Neuronal stem cell (in vitro differentiated cells): ENCODE results near the gene STK39.

Experiments used
- DNase-seq: peaks from one replicate; pipeline ENCODE4 v3.0.0-alpha.2; 2013; ENCODE audit warnings: low spot score
- H2AFZ ChIP-seq: one replicate; pipeline ENCODE4 v1.6.1; 2013; ENCODE audit warnings: mild to moderate bottlenecking, low read length, inconsistent platforms
- H2AK5ac ChIP-seq: 2 replicates; pipeline ENCODE4 v1.6.1; 2013; ENCODE audit warnings: low read depth, mild to moderate bottlenecking, inconsistent platforms, low read length, moderate library complexity, mixed read lengths
- H2BK120ac ChIP-seq: 2 replicates; pipeline ENCODE4 v1.6.1; 2013; ENCODE audit warnings: low read depth, mild to moderate bottlenecking, inconsistent platforms, low read length, moderate library complexity, mixed read lengths
- H2BK12ac ChIP-seq: one replicate; pipeline ENCODE4 v1.6.1; 2013; ENCODE audit warnings: low read length, inconsistent platforms
- H2BK15ac ChIP-seq: 2 replicates; pipeline ENCODE4 v1.6.1; 2013; ENCODE audit warnings: mild to moderate bottlenecking, low read length, inconsistent platforms, mixed read lengths
- H2BK5ac ChIP-seq: one replicate; pipeline ENCODE4 v1.6.1; 2013; ENCODE audit warnings: inconsistent platforms, mild to moderate bottlenecking, low read length, moderate library complexity
- H3K14ac ChIP-seq: one replicate; pipeline ENCODE4 v1.6.1; 2013; ENCODE audit warnings: low read length, inconsistent platforms
- H3K18ac ChIP-seq: 2 replicates; pipeline ENCODE4 v1.6.1; 2013; ENCODE audit warnings: low read length, inconsistent platforms
- H3K23ac ChIP-seq: 2 replicates; pipeline ENCODE4 v1.6.1; 2013; ENCODE audit warnings: low read depth, mild to moderate bottlenecking, mixed read lengths, low read length, inconsistent platforms; ENCODE audit not compliant: poor library complexity
- H3K27ac ChIP-seq: replicated peaks from 3 replicates; pipeline ENCODE4 v1.5.1; 2013; ENCODE audit warnings: low read length, inconsistent platforms
- H3K27me3 ChIP-seq, 3 experiments: 2 replicates each; pipeline ENCODE4 v1.6.1; 2013; ENCODE audit warnings: low read length in 3 of 3, mild to moderate bottlenecking in 2 of 3, inconsistent platforms in 1 of 3, low read depth in 1 of 3, mixed read lengths in 1 of 3, moderate library complexity in 1 of 3; ENCODE audit not compliant: control insufficient read depth in 3 of 3, insufficient read depth in 3 of 3
- H3K36me3 ChIP-seq, 2 donors: replicated peaks in 1 of 2; 2 replicates each; pipeline ENCODE4 v1.6.1; 2013; ENCODE audit warnings: low read length in 2 of 2; ENCODE audit not compliant: control insufficient read depth in 2 of 2, insufficient read depth in 2 of 2
- H3K4ac ChIP-seq: 2 replicates; pipeline ENCODE4 v1.6.1; 2013; ENCODE audit warnings: inconsistent platforms, mild to moderate bottlenecking, low read length, moderate library complexity
- H3K4me1 ChIP-seq, 2 donors: 1 replicate in 1 of 2; 2 replicates in 1 of 2; pipeline ENCODE4 v1.6.1; 2013; ENCODE audit warnings: low read length in 2 of 2, low read depth in 1 of 2; ENCODE audit not compliant: control insufficient read depth in 2 of 2, insufficient read depth in 1 of 2
- H3K4me2 ChIP-seq: one replicate; pipeline ENCODE4 v1.6.1; 2013; ENCODE audit warnings: mild to moderate bottlenecking, low read length, inconsistent platforms; ENCODE audit not compliant: insufficient read depth, poor library complexity, severe bottlenecking
- H3K4me3 ChIP-seq, 2 donors: 2 replicates each; pipeline ENCODE4 v1.5.1; 2013; ENCODE audit warnings: low read length in 2 of 2, mild to moderate bottlenecking in 2 of 2, inconsistent platforms in 1 of 2, moderate library complexity in 1 of 2
- H3K79me1 ChIP-seq: one replicate; pipeline ENCODE4 v1.6.1; 2013; ENCODE audit warnings: low read depth, mild to moderate bottlenecking, inconsistent platforms, low read length, moderate library complexity
- H3K9ac ChIP-seq: one replicate; pipeline ENCODE4 v1.6.1; 2013; ENCODE audit warnings: mild to moderate bottlenecking, low read depth, low read length, inconsistent platforms; ENCODE audit not compliant: poor library complexity
- H3K9me3 ChIP-seq, 2 donors: replicated peaks in 1 of 2; 2 replicates each; pipeline versions ENCODE3 to v1.6.1; 2013; ENCODE audit warnings: low read length in 2 of 2, mild to moderate bottlenecking in 2 of 2, inconsistent platforms in 1 of 2, low read depth in 1 of 2, mixed read lengths in 1 of 2, moderate library complexity in 1 of 2; ENCODE audit not compliant: control insufficient read depth in 2 of 2, insufficient read depth in 1 of 2
- H4K8ac ChIP-seq: one replicate; pipeline ENCODE4 v1.6.1; 2013; ENCODE audit warnings: low read depth, mild to moderate bottlenecking, inconsistent platforms, low read length, moderate library complexity
- H4K91ac ChIP-seq: one replicate; pipeline ENCODE4 v1.6.1; 2013; ENCODE audit warnings: low read length, low read depth, mild to moderate bottlenecking, inconsistent platforms; ENCODE audit not compliant: poor library complexity
- WGBS, 2 donors: extraction: QIAGEN DNeasy Blood & Tissue Kit; methylation state at CpG; one replicate each; pipeline ENCODE4 v1.1.7; 2013; ENCODE audit warnings: missing lambda C conversion rate in 2 of 2, mixed read lengths in 1 of 2; ENCODE audit not compliant: insufficient read length in 2 of 2, insufficient replicate concordance in 1 of 2; ENCODE audit errors: extremely low coverage in 2 of 2; 5-methylcytosine and 5-hydroxymethylcytosine counted together

The STK39 gene

GRCh38 chr2:167990062-167990461, 257.3 kb downstream of the STK39 start:
- Histone ChIP-seq H2BK15ac (no peak overlapping the region), H3K79me1 (no peaks in the 10 kb centered on the region), H2BK12ac (no peak overlapping the region), H2BK120ac (no peak overlapping the region), H3K4me3 (no peak overlapping the region), H3K27ac (no peak overlapping the region), H3K4me1 (peaks cover 0 to 1% of the 10 kb centered on the region in 2 donors), H3K36me3 (no peaks in the 10 kb centered on the region), H4K91ac (no peak overlapping the region), H4K8ac (no peak overlapping the region), H3K14ac (no peak overlapping the region), H3K23ac (no peak overlapping the region), H2AFZ (no peak overlapping the region), H2AK5ac (no peak overlapping the region), H3K9ac (no peak overlapping the region), H3K18ac (no peak overlapping the region), H3K27me3 (no peaks in the 10 kb centered on the region), H3K4ac (no peak overlapping the region), H3K9me3 (no peaks in the 10 kb centered on the region), H2BK5ac (no peak overlapping the region), H3K4me2 (no peak overlapping the region)
- no CpG with 5 or more reads among the region's 4 CpGs for WGBS, 2 donors
- DNase-seq, result no peak

GRCh38 chr2:167988296-167988695, 259.1 kb downstream of the STK39 start:
- Histone ChIP-seq H3K9me3 (no peaks in the 10 kb centered on the region), H3K14ac (no peak overlapping the region), H2BK5ac (no peak overlapping the region), H2AFZ (no peak overlapping the region), H3K4me1 (peaks cover 0 to 1% of the 10 kb centered on the region in 2 donors), H3K79me1 (no peaks in the 10 kb centered on the region), H3K27me3 (no peaks in the 10 kb centered on the region), H3K4me2 (no peak overlapping the region), H2BK15ac (no peak overlapping the region), H4K8ac (no peak overlapping the region), H3K23ac (no peak overlapping the region), H3K4ac (no peak overlapping the region), H3K27ac (no peak overlapping the region), H4K91ac (no peak overlapping the region), H3K4me3 (no peak overlapping the region), H3K9ac (no peak overlapping the region), H2AK5ac (no peak overlapping the region), H3K36me3 (peaks cover 0 to 10% of the 10 kb centered on the region in 2 donors), H3K18ac (no peak overlapping the region), H2BK120ac (no peak overlapping the region), H2BK12ac (no peak overlapping the region)
- DNase-seq, result no peak
- no CpG with 5 or more reads among the region's 2 CpGs for WGBS, 2 donors

- H2BK12ac ChIP-seq, result no peak overlapping the region
- peaks cover 0 to 1% of the 10 kb centered on the region in 2 donors for H3K4me1 ChIP-seq
- no peak overlapping the region for H4K91ac ChIP-seq
- no CpG with 5 or more reads among the region's 1 CpG for WGBS, 2 donors
- no peak overlapping the region for H2AFZ ChIP-seq
- no peaks in the 10 kb centered on the region for H3K79me1 ChIP-seq
- H3K9me3 ChIP-seq, result no peaks in the 10 kb centered on the region
- no peaks in the 10 kb centered on the region for H3K27me3 ChIP-seq
- H2BK120ac ChIP-seq, result no peak overlapping the region
- H2AK5ac ChIP-seq, result no peak overlapping the region
- no peak for DNase-seq
- H3K18ac ChIP-seq, result no peak overlapping the region
- H3K9ac ChIP-seq, result no peak overlapping the region
- H2BK15ac ChIP-seq, result no peak overlapping the region
- no peak overlapping the region for H3K27ac ChIP-seq
- H3K4me2 ChIP-seq, result no peak overlapping the region
- H4K8ac ChIP-seq, result no peak overlapping the region
- H2BK5ac ChIP-seq, result no peak overlapping the region
- no peak overlapping the region for H3K4me3 ChIP-seq
- H3K36me3 ChIP-seq, result peaks cover 0 to 10% of the 10 kb centered on the region in 2 donors
- H3K23ac ChIP-seq, result no peak overlapping the region
- H3K14ac ChIP-seq, result no peak overlapping the region
- H3K4ac ChIP-seq, result no peak overlapping the region
Measured at GRCh38 chr2:167987558-167987957, 259.8 kb downstream of the STK39 start.

- whole genome bisulfite sequencing, 2 donors, result no CpG with 5 or more reads among the region's 6 CpGs
- H2BK12ac ChIP-seq, result no peak overlapping the region
- H3K23ac ChIP-seq, result no peak overlapping the region
Measured at GRCh38 chr2:167987026-167987425, 260.4 kb downstream of the STK39 start.

More at GRCh38 chr2:167987026-167987425, 260.4 kb downstream of the STK39 start:
- no peak overlapping the region for H3K4me3 ChIP-seq
- no peaks in the 10 kb centered on the region for H3K9me3 ChIP-seq
- H2BK15ac ChIP-seq, result no peak overlapping the region
- no peaks in the 10 kb centered on the region for H3K79me1 ChIP-seq
- no peak overlapping the region for H3K4ac ChIP-seq
- no peak overlapping the region for H3K27ac ChIP-seq
- no peak overlapping the region for H3K14ac ChIP-seq
- peaks cover 0 to 10% of the 10 kb centered on the region in 2 donors for H3K36me3 ChIP-seq
- H3K18ac ChIP-seq, result no peak overlapping the region
- peaks cover 0 to 1% of the 10 kb centered on the region in 2 donors for H3K4me1 ChIP-seq
- no peak overlapping the region for H2AFZ ChIP-seq
- H3K4me2 ChIP-seq, result no peak overlapping the region
- H2AK5ac ChIP-seq, result no peak overlapping the region
- H4K91ac ChIP-seq, result no peak overlapping the region
- no peak for DNase-seq
- no peaks in the 10 kb centered on the region for H3K27me3 ChIP-seq
- H4K8ac ChIP-seq, result no peak overlapping the region
- no peak overlapping the region for H2BK5ac ChIP-seq
- no peak overlapping the region for H2BK120ac ChIP-seq
- H3K9ac ChIP-seq, result no peak overlapping the region
